AG09319 (cell line): ENCODE results near the gene UFD1.

Source experiments
- DNase-seq: peaks from one replicate; pipeline ENCODE4 v3.0.0-alpha.2; 2010; ENCODE audit warnings: low read depth; ENCODE audit errors: extremely low read depth
- TF ChIP-seq, protein P1 (sequence below): IDR thresholded peaks from 2 replicates; pipeline ENCODE4 v1.5.1; 2011; ENCODE audit warnings: low read depth, mild to moderate bottlenecking, inconsistent platforms, low read length, moderate library complexity

Gene UFD1

DNA sequence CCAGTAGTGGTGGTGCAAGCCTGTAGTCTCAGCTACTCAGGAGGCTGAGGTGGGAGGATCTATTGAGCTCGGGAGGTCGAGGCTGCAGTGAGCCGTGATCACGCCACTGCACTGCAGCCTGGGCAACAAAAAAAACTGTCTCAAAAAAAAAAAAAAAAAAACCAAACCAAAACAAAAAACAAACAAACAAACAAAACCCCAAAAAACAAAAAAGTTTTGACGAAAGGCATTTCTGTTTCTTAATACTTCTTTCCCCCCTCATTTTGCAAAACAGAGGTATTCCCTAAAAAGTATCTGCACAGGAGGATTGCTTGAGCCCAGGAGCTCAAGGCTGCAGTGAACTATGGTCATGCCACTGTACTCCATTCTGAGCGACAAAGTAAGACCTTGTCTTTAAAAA is 58.7 kb downstream of the UFD1 start:
- TF ChIP-seq, protein P1, sequence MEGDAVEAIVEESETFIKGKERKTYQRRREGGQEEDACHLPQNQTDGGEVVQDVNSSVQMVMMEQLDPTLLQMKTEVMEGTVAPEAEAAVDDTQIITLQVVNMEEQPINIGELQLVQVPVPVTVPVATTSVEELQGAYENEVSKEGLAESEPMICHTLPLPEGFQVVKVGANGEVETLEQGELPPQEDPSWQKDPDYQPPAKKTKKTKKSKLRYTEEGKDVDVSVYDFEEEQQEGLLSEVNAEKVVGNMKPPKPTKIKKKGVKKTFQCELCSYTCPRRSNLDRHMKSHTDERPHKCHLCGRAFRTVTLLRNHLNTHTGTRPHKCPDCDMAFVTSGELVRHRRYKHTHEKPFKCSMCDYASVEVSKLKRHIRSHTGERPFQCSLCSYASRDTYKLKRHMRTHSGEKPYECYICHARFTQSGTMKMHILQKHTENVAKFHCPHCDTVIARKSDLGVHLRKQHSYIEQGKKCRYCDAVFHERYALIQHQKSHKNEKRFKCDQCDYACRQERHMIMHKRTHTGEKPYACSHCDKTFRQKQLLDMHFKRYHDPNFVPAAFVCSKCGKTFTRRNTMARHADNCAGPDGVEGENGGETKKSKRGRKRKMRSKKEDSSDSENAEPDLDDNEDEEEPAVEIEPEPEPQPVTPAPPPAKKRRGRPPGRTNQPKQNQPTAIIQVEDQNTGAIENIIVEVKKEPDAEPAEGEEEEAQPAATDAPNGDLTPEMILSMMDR = no peak
- no peak for DNase-seq

- DNase-seq = no peak
Observed at GRCh38 chr22:19419464-19420178, 59.4 kb downstream of the UFD1 start.

GRCh38 chr22:19419086-19419463 is 59.9 kb downstream of the UFD1 start:
- no peak for DNase-seq

More at GRCh38 chr22:19419464-19420178, 59.4 kb downstream of the UFD1 start:
- TF ChIP-seq, protein P1 = no peak

DNA sequence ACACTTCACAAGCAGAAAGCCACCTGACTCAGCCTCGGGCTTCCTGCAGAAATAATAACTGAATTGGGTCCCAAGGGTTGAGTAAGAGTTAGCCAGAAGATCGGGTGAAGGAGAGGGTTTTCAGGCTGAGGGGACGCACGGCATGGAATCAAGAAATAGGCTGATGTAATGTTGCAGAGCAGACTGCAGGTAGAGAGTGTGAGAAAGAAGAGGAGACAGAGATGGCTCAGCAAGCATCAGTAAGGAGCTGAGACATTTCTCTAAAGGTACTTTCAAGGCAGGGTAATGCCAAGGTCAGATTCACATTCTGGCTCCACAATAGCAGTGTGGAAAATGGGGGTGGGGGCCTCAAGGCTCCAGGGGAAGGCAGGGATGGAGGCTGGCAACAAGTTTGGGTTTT is 66.1 kb downstream of the UFD1 start:
- TF ChIP-seq, protein P1 = no peak
- DNase-seq = no peak

More at GRCh38 chr22:19419086-19419463, 59.9 kb downstream of the UFD1 start:
- TF ChIP-seq, protein P1 = no peak

- TF ChIP-seq, protein P1 = no peak
- DNase-seq = no peak
Observed at GRCh38 chr22:19412478-19412877, 66.5 kb downstream of the UFD1 start.

GRCh38 chr22:19411690-19412045 is 67.3 kb downstream of the UFD1 start:
- no peak for DNase-seq
- TF ChIP-seq, protein P1 = no peak

GRCh38 chr22:19410941-19411689 is 67.9 kb downstream of the UFD1 start:
- TF ChIP-seq, protein P1 = no peak
- no peak for DNase-seq
